ENCODE results near the gene TLR8. TPM values are rescaled to one million over a fixed set of nuclear protein-coding genes. Genes with fewer than 3 reads are reported as not detected.
A peak's percentile ranks its signal among the peaks of the same experiment; 100 is the strongest.

The TLR8 gene
- total and polyA plus RNA-seq, 2 of the 4 experiments (the other 2 are of a cell fraction) = not detected

DNA sequence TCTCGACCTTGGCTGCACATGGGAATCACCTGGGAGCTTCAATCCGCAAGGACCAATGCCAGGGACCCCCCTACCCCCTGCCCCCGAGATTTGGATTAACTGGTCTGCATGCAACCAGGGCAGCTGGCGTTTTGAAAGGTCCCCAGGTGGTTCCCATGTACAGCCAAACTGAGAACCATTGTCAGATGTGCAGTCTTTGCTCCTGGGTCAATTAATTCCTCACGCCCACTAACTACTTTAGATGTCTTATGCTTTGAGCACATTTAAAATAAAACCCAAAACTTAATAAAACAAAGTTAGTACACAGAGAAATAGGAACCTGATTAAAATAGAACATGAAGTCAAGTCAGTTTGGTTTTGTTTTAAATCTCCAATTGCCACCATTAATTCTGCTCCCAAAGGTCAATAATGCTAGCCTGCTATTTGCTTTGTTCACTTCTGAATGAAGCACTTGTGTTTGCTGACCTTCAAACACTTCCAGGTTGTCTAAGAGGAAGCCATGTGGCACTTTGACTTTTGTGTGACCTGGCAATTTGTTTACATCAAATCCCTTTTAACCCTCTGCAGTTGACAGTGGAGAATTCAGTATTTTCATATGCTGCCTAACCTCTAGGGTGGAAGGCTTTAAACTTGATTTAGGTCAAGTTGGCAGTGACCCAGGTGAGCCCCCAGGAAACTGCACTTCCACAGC is 41.3 kb downstream of the TLR8 start (continued):
- TF ChIP-seq, protein P1, sequence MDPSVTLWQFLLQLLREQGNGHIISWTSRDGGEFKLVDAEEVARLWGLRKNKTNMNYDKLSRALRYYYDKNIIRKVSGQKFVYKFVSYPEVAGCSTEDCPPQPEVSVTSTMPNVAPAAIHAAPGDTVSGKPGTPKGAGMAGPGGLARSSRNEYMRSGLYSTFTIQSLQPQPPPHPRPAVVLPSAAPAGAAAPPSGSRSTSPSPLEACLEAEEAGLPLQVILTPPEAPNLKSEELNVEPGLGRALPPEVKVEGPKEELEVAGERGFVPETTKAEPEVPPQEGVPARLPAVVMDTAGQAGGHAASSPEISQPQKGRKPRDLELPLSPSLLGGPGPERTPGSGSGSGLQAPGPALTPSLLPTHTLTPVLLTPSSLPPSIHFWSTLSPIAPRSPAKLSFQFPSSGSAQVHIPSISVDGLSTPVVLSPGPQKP (IDR thresholded peaks at IDR 0.05; ENCODE audit: borderline replicate concordance, low read depth, low read length) = no peak

DNA sequence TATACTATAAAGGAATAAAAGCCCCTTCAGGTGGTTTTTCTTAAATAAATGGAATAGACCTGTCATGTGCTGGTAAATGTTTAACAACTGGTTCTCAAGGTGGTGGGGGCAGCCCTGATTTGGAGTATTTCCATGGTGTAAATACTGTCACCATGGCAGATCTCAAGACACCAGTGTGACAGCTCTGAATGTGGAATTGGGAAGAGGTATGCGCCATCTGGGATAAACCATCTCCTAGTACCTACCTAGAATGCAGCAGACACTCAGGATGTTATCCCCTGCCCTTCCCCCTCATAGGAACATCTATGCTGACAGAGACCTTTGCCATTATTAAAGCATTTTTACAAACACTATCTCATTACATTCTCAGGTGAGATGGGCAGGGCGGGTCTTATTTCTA is 42.1 kb downstream of the TLR8 start:
- no peak overlapping the region for H2AK9ac ChIP-seq (replicated peaks; ENCODE audit: low read depth, low read length, poor library complexity)
- peak overlapping the region; percentile 30; the same call in 1 of the 2 replicates for H3K18ac ChIP-seq (ENCODE audit: low read depth, low read length)
- ChIA-PET POLR2A (ENCODE audit: unreplicated experiment) (no interaction called here), CTCF (no interaction called here)
- H3K4ac ChIP-seq (ENCODE audit: low read depth, low read length) = peak overlapping the region; percentile 53; the same call in 1 of the 2 replicates
- WGBS, 2 experiments (ENCODE audit: extremely low coverage in 2 of 2, insufficient read length in 1 of 2) = no CpG with 5 or more reads among the region's 2 CpGs
- in situ Hi-C loops (cut with MboI; ENCODE audit: low sequenced_read_pairs) (no loop called here), dilution Hi-C loops (cut with HindIII; ENCODE audit: low sequenced_read_pairs, unreplicated experiment) (no loop called here), intact Hi-C loops (cut with micrococcal nuclease) (loop anchor here (10.0 kb wide), 1 partner anchor 696 kb away; no protein-coding TSS in a partner anchor)
- H3K23ac ChIP-seq (ENCODE audit: low read depth, low read length) = no peak overlapping the region
- H3K79me1 ChIP-seq (ENCODE audit: low read depth in 1 of 2, low read length in 2 of 2) = peaks cover 0 to 13% of the 10 kb centered on the region in 2 experiments; a peak in 3 of 4 replicates
- no peaks in the 10 kb centered on the region for H3K9me3 ChIP-seq (ENCODE audit: control insufficient read depth, insufficient read depth, low read length)
- 0 out of 2 replicates have a peak overlapping the region, but pooled peaks have one; percentile 36 for H2BK20ac ChIP-seq (ENCODE audit: low read depth, low read length)
- H3K4me2 ChIP-seq (ENCODE audit: low read depth, low read length) = no peak overlapping the region
- no peak overlapping the region for H3K9ac ChIP-seq (ENCODE audit: low read depth, low read length)
- H3K4me1 ChIP-seq (ENCODE audit: control insufficient read depth, insufficient read depth, low read length) = peaks cover 14% of the 10 kb centered on the region
- no peak overlapping the region for H2AK5ac ChIP-seq (ENCODE audit: low read depth, low read length)
- DNase-seq (no peak), ATAC-seq (ENCODE audit: low read depth) (no peak)
- no peak overlapping the region for H2BK5ac ChIP-seq (ENCODE audit: low read depth, low read length, poor library complexity, severe bottlenecking)
- no peak overlapping the region for H3K56ac ChIP-seq (ENCODE audit: extremely low read depth, insufficient read depth, low read length)
- no peak overlapping the region for H3K14ac ChIP-seq (replicated peaks; ENCODE audit: low read depth, low read length)
- H3K4me3 ChIP-seq (ENCODE audit: insufficient read depth, low read depth, low read length) = no peak overlapping the region
- no peaks in the 10 kb centered on the region for H3K27me3 ChIP-seq (ENCODE audit: control insufficient read depth, insufficient read depth, low read length)
- peak overlapping the region; percentile 74; the same call in 1 of the 3 replicates for H2BK15ac ChIP-seq (ENCODE audit: low read depth, low read length)
- peaks cover 7% of the 10 kb centered on the region; the same call in 1 of the 2 replicates for H3K9me1 ChIP-seq (ENCODE audit: insufficient read depth, low read length)
- peak overlapping the region; percentile 97; the same call in 1 of the 2 replicates for H2BK120ac ChIP-seq (ENCODE audit: low read depth, low read length)
- H4K5ac ChIP-seq (ENCODE audit: low read depth, low read length) = no peak overlapping the region; the same call in 1 of the 2 replicates
- no peaks in the 10 kb centered on the region for H3K36me3 ChIP-seq (ENCODE audit: control insufficient read depth, insufficient read depth, low read length)
- no peak overlapping the region for H2AFZ ChIP-seq (replicated peaks; ENCODE audit: low read length, poor library complexity)
- H4K8ac ChIP-seq (ENCODE audit: low read depth in 2 of 2, low read length in 2 of 2) = no peak overlapping the region
- no peaks in the 10 kb centered on the region for H4K20me1 ChIP-seq (ENCODE audit: insufficient read depth, low read length)
- no peak overlapping the region for H3K27ac ChIP-seq (ENCODE audit: insufficient read depth, low read length)
- H4K91ac ChIP-seq (ENCODE audit: insufficient read depth, low read depth, low read length) = no peak overlapping the region
- no TSS peak for BruUV-seq (replicated peaks)
- TF ChIP-seq FOS (IDR thresholded peaks at IDR 0.05; ENCODE audit: low read depth, low read length) = no peak
- TF ChIP-seq, protein P2, sequence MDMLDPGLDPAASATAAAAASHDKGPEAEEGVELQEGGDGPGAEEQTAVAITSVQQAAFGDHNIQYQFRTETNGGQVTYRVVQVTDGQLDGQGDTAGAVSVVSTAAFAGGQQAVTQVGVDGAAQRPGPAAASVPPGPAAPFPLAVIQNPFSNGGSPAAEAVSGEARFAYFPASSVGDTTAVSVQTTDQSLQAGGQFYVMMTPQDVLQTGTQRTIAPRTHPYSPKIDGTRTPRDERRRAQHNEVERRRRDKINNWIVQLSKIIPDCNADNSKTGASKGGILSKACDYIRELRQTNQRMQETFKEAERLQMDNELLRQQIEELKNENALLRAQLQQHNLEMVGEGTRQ (IDR thresholded peaks at IDR 0.05; ENCODE audit: low read depth, low read length) = no peak
- TF ChIP-seq BHLHE40 (IDR thresholded peaks at IDR 0.05; ENCODE audit: low read depth, low read length) = no peak
- no peak for TF ChIP-seq MAZ (IDR thresholded peaks at IDR 0.05; ENCODE audit: borderline replicate concordance, low read depth, low read length)
- TF ChIP-seq CHD1 (IDR thresholded peaks at IDR 0.05; ENCODE audit: low read depth, low read length) = no peak
- TF ChIP-seq NFE2L2 (IDR thresholded peaks at IDR 0.05; ENCODE audit: low read depth, low read length) = no peak
- TF ChIP-seq POLR2A (IDR thresholded peaks at IDR 0.05; ENCODE audit: low read depth, low read length) = no peak
- TF ChIP-seq, protein P1 (IDR thresholded peaks at IDR 0.05; ENCODE audit: borderline replicate concordance, low read depth, low read length) = no peak
- no peak for TF ChIP-seq MAFK (IDR thresholded peaks at IDR 0.05; ENCODE audit: low read depth, low read length)
- TF ChIP-seq, protein P3, sequence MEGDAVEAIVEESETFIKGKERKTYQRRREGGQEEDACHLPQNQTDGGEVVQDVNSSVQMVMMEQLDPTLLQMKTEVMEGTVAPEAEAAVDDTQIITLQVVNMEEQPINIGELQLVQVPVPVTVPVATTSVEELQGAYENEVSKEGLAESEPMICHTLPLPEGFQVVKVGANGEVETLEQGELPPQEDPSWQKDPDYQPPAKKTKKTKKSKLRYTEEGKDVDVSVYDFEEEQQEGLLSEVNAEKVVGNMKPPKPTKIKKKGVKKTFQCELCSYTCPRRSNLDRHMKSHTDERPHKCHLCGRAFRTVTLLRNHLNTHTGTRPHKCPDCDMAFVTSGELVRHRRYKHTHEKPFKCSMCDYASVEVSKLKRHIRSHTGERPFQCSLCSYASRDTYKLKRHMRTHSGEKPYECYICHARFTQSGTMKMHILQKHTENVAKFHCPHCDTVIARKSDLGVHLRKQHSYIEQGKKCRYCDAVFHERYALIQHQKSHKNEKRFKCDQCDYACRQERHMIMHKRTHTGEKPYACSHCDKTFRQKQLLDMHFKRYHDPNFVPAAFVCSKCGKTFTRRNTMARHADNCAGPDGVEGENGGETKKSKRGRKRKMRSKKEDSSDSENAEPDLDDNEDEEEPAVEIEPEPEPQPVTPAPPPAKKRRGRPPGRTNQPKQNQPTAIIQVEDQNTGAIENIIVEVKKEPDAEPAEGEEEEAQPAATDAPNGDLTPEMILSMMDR (conservative IDR thresholded peaks at IDR 0.05; ENCODE audit: low read depth, low read length) = no peak

All from IMR-90 (cell line).